ENCODE data around the gene GLT8D1.

Gene GLT8D1

DNA sequence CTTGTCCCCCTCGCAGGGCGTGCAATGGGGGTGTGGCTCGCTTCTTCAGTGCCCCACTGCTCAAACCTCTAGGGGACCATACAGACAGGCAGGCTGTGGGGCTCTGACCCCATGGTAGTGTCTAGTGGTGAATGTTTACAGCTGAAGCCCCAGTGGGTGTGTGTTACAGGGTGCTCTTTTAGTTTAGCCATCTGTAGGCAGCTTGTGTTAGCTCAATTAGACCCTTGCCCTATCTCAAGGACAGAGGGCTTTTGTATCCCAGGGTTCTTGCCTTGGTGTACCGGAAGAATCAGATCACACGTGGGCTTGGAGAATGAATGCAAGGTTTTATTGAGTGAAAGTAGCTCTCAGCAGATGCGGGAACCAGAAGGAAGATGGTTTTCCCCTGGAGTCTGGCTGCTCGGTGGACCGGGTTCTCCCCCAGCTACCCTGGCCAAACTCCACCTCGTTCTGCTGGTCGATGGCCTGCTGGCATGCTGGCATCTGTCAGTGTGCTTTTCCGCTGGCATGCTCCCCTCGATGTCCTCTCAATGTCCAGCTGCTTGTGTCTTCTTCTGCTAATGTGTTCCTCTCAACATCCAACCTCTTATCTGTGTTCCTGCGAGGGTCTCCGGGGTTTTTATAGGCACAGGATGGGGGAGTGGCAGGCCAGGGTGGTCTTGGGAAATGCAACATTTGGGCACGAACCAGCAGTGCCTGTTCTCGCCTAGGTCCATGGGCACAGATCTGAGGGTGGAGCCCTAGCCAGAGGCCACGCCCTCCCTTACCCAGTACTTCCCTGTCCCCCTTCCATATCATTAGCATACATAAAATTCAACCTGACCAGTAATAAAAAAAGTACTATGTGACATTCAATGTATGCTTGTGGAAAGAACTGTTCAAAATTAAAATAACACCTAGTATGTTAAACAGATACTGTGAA is 7.0 kb upstream of the GLT8D1 start:
- DNase-seq (ENCODE audit: low spot score) = no peak

DNA sequence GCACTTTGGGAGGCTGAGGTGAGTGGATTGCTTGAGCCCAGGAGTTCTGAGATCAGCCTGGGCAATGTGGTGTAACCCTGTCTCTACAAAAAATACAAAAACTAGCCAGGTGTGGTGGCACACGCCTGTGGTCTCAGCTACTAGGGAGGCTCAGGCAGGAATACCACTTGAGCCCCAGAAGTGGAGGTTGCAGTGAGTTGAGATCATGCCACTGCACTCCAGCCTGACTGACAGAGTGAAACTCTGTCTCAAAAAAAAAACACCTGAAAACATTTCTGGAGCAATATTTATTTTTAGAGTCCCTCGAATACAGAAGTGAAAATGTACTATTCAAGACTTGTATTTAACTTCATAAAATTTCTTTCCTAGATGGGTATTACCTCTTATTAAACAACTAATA is 4.9 kb upstream of the GLT8D1 start:
- DNase-seq (ENCODE audit: low spot score) = no peak

- DNase-seq (ENCODE audit: low spot score) = no peak
Observed at GRCh38 chr3:52707585-52707984, 2.0 kb upstream of the GLT8D1 start.

DNA sequence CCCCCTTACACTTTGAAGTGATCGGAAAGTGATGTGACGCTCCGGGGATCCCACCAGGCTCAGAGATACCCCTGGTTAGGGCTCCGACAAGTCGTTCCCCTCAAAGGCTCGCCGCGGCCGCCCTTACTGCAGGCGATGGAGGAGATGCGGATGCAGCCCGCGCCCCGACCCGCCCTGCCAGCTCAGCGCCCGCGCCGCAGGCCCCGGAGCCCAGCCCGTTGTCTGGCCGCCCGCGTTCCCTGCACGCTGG is 228 bp downstream of the GLT8D1 start:
- no peak for DNase-seq (ENCODE audit: low spot score)

DNA sequence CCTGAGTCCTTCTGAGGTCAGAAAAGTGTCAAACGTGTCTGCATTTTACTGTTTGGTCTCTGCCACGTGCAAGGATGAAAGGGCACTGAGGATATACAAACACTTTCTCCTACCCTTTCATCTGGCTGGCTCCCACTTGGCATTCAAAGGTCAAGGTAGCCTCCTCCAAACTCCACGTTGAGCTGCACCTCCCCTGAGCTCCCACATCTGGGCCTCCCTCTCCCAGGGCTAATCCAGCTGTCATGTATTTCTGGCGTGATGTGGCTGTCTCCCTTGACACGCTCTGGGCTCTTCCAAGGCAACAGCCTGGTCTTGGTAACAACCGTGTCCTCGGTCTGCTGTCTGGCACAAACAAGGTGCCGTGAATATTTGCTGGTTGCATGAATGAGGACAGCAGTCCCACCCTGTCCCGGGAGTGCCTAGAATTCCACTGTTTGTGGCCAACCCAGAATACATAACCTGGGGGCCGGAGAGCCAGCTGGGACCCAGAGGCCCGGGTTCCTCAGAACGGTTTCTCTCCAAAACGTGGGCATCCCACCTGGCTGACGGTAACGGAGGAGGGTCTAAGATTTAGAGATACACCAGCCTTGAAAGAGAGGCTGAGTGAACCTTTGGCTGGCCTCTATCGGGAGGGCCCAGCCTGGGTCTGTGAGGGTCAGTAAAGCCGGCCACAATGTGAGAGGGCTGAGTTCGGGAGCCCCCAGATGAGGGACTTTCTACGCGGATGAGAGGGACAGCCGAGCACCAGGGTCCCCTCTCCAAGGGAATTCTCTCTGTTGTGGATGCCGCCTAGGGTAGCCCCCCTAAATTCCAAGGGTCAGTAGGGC is 767 bp downstream of the GLT8D1 start:
- peak; percentile 15 for DNase-seq (ENCODE audit: low spot score)

DNA sequence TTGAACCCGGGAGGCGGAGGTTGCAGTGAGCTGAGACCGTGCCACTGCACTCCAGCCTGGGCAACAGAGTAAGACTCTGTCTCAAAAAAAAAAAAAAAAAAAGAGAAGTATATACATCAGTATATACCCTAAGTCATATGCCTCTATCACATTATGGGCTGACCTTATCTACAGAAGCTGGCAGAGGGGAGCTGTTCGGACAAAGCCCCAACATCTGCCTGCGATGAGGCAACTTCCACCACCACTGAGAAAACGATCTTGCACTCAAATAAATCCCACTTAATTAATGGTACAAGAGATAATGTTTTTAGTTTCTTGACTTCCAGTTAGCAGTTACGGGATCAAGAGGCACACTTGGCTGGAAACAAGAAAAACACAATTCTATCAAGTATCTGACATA is 2.2 kb downstream of the GLT8D1 start:
- peak; percentile 17 for DNase-seq (ENCODE audit: low spot score)

DNA sequence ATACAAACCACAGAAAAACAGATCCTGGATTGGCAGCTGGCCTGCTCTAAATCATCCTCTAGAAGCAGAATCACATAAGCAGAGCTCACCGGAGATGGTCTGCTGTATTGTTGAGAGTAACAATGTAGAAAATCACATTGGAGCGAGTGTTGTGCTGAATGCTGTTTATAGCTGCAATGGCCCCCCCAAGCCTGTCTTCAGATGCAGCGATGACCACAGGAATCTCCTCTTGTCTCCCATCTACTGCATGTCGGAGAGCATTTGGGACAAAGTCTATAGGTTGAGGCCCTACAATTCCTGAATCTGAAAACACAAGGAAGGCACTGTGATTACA is 8.0 kb downstream of the GLT8D1 start:
- DNase-seq (ENCODE audit: low spot score) = no peak

- no peak for DNase-seq (ENCODE audit: low spot score)
Observed at GRCh38 chr3:52696830-52697631, 8.6 kb downstream of the GLT8D1 start.

GRCh38 chr3:52695798-52696671 is 9.6 kb downstream of the GLT8D1 start:
- DNase-seq (ENCODE audit: low spot score) = no peak

- DNase-seq (ENCODE audit: low spot score) = no peak
Observed at GRCh38 chr3:52694528-52695189, 10.9 kb downstream of the GLT8D1 start.

DNA sequence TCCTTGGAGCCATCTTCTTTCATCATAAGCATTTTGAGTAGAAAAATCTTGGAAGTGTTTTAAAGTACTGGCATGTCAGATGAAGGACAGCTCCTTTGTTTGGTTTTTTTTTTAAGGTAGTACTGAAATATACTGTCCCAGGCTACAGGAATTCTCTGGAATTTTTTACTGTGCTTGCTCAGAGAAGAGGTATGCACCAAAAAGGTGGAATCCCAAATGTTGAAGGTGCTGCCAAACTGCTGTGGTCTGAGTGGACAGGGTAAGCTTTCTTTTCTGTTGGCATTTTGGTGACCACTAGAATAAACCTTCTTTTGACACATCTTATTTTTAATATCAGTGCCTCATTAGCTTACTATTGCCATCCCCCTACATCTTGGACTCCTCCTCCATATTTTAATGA is 12.5 kb downstream of the GLT8D1 start:
- DNase-seq (ENCODE audit: low spot score) = no peak

GRCh38 chr3:52690560-52690959 is 15.0 kb downstream of the GLT8D1 start:
- no peak for DNase-seq (ENCODE audit: low spot score)

- DNase-seq (ENCODE audit: low spot score) = no peak
Observed at GRCh38 chr3:52689151-52689550, 16.4 kb downstream of the GLT8D1 start.

DNA sequence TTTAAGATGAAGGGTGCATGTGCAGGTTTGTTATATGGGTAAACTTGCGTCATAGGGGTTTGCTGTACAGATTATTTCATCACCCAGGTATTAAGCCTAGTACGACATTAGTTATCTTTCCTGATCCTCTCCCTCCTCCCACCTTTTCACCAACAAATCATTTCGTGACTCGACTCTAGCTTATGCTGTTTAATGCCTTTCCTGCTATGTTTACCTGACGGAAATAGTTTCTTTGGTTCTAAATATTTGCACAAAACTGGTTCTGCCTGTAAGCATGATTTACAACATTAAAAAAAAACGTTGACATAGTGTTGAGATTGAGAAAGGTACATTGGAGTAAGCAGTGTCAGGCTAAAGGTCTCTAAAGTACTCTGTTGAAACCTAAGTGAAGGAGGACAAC is 17.3 kb downstream of the GLT8D1 start:
- DNase-seq (ENCODE audit: low spot score) = no peak

DNA sequence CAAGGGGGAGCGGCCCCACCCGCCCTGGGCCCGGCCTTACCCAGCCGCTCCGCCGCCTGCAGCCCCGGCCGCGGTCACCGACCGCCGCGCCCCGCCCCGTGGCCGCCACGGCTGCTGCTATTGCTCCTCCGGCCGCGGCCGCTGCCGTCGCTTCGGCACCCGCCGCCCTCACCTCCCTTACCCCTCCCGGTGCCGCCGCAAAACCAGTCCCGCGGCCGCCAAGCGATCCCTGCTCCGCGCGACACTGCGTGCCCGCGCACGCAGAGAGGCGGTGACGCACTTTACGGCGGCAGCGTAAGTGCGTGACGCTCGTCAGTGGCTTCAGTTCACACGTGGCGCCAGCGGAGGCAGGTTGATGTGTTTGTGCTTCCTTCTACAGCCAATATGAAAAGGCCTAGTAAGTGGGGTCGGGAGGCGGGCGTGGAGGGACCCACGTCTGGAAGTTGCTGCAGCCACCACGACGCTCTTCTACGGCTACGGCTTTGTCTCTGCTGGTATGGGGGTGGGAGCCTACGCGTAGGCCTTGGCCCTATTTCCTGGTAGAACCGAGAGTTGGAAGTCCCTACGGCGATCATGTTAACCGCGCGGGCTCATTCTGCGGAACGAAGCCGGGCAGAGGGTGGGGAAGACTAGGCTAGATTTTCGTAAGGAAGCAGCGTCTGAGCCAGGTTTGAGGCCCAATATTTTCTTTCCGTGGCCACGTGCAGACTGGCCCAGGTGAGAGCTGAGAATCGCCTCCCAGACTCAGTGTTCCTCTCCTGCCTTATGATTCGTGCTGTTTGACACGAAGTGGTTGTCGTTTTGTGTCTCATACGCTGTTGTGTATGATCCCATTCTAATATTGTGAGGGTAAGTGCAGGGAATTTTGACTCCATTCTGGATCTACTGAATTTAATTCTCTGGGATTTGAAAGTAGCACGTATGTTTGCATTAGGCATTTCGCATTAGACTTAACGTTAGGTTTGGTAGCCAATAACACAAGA is 19.6 kb downstream of the GLT8D1 start, which contains the start of the genes GNL3 and PBRM1:
GNL3 (plus strand) TSS at position 324 of the 983 bp plus-strand sequence; CDS start at position 385, 61 bp downstream.
PBRM1 (minus strand) TSS at position 205 of the 983 bp plus-strand sequence.
- DNase-seq (ENCODE audit: low spot score) = peak; percentile 95

- DNase-seq (ENCODE audit: low spot score) = peak; percentile 79
Observed at GRCh38 chr3:52685285-52685708, 20.3 kb downstream of the GLT8D1 start.

GRCh38 chr3:52684184-52684583 is 21.4 kb downstream of the GLT8D1 start:
- no peak for DNase-seq (ENCODE audit: low spot score)

DNA sequence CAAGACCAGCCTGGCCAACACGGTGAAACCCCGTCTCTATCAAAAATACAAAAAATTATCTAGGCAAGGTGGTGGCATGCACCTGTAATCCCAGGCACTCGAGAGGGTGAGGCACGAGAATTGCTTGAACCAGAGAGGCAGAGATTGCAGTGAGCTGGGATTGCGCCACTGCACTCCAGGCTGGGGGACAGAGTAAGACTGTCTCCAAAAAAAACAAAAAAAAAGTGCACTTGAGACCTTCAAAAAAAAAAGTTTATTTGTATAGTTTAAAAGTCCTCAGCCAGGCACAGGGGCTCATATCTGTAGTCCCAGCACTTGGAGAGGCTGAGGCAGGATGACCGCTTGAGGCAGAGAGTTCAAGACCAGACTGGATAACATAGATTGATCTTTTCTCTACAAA is 22.0 kb downstream of the GLT8D1 start:
- DNase-seq (ENCODE audit: low spot score) = no peak

DNA sequence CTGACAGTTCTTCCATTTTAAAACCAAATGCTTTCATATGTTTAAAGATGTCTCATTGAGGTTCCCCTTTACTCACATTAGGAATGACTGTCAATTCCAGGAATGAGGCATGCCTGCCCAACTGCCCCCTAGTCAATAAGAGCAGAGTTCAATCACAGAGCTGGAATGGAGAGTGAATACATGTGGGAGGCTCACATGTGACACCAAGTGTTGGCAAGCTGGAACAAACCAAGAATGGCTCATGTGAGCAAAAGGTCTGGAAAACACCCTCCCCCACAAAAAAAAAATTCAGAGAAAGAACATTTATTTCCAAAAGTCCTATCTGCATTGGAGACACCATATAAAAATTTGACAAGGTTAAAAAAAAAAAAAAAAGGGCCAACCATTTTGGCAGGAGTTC is 23.6 kb downstream of the GLT8D1 start:
- DNase-seq (ENCODE audit: low spot score) = peak; percentile 25

DNA sequence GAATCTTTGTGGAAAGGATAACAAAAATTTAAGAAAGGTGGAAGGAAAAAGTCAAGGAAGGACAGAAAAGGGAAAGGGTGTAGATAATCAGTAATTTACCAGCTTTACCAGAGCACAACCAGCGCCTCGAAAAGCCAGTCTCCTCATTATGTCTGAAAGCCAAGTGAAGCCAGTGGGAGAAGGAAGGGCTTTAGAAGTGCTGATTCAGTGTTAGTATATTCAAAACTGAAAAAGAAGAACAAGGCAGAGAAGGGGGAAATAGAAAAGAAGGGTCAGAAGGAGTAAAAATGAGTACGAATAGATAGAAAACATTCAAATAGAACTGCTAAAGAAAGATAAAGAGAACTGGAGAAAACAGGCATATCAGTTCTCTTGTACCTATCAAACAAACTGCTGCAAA is 24.0 kb downstream of the GLT8D1 start:
- no peak for DNase-seq (ENCODE audit: low spot score)

All from hematopoietic multipotent progenitor cell treated with erythropoietin and hydrocortisone succinate and interleukin-3 and kit ligand, for 15 days (in vitro differentiated cells).